Dedifferentiated amniotic fluid mesenchymal stem cell (primary cell): ENCODE measurements around the gene CBX2.
"Not testable (repeated sequence)": the region's sequence is repeated elsewhere in the genome, so short reads cannot be mapped to it uniquely, and the experiment has no call there.

ENCODE experiments used
- DNase-seq: peaks from one replicate; pipeline ENCODE4 v3.0.0-alpha.2; 2016; ENCODE audit errors: extremely low spot score

The CBX2 gene

GRCh38 chr17:79769570-79770506 lies 8.1 kb upstream of the CBX2 start:
- no peak for DNase-seq

GRCh38 chr17:79771276-79771675 lies 6.7 kb upstream of the CBX2 start:
- DNase-seq: no peak

- not testable (repeated sequence) for DNase-seq
Observed at GRCh38 chr17:79772726-79773125, 5.2 kb upstream of the CBX2 start.

GRCh38 chr17:79774561-79774975 lies 3.4 kb upstream of the CBX2 start:
- no peak for DNase-seq

- no peak for DNase-seq
Observed at GRCh38 chr17:79775632-79776031, 2.3 kb upstream of the CBX2 start.

- DNase-seq: no peak
Observed at GRCh38 chr17:79776376-79777119, 1.4 kb upstream of the CBX2 start.

- DNase-seq: peak; percentile 22
Observed at GRCh38 chr17:79777120-79777893, 641 bp upstream of the CBX2 start.

GRCh38 chr17:79778504-79779083 lies 646 bp downstream of the CBX2 start:
- DNase-seq: no peak

GRCh38 chr17:79779084-79779529 lies 1.2 kb downstream of the CBX2 start:
- DNase-seq: no peak

- no peak for DNase-seq
Observed at GRCh38 chr17:79779661-79780365, 1.9 kb downstream of the CBX2 start.

- DNase-seq: no peak
Observed at GRCh38 chr17:79781012-79781650, 3.2 kb downstream of the CBX2 start.

- DNase-seq: no peak
Observed at GRCh38 chr17:79781736-79782575, 4.0 kb downstream of the CBX2 start.

GRCh38 chr17:79783891-79784290 lies 5.9 kb downstream of the CBX2 start:
- no peak for DNase-seq

- no peak for DNase-seq
Observed at GRCh38 chr17:79784353-79785016, 6.5 kb downstream of the CBX2 start.

- DNase-seq: no peak
Observed at GRCh38 chr17:79785017-79785899, 7.3 kb downstream of the CBX2 start.

GRCh38 chr17:79785900-79786810 lies 8.2 kb downstream of the CBX2 start:
- DNase-seq: no peak
